ENCODE data around the gene HOXB2. TPM values are rescaled to one million over a fixed set of nuclear protein-coding genes. Genes with fewer than 3 reads are reported as not detected.
A peak's percentile ranks its signal among the peaks of the same experiment; 100 is the strongest.

Gene HOXB2
- total and polyA plus RNA-seq, 2 of the 8 experiments (the other 6 are each of a cell fraction or from before 2014, with no cell fraction given): not detected

- TF ChIP-seq TCF12 (IDR thresholded peaks at IDR 0.05; ENCODE audit: low read depth, low read length) (no peak), TAF1 (IDR thresholded peaks at IDR 0.05; ENCODE audit: low read depth, low read length) (no peak), NRF1 (IDR thresholded peaks at IDR 0.05; ENCODE audit: low read depth, low read length) (no peak), CEBPB (IDR thresholded peaks at IDR 0.05; ENCODE audit: low read depth, low read length) (no peak), PHF8 (conservative IDR thresholded peaks at IDR 0.05; ENCODE audit: low read depth, low read length) (no peak), CREB1 (IDR thresholded peaks at IDR 0.05) (no peak)
These were observed 50.6 kb downstream of the HOXB2 start (continued) for GRCh38 chr17:48494335-48494734.

MicroRNAs within 50 kb of the gene (microRNA counts, 767-probe panel; counts per million panel counts)
- 879 counts per million, percentile 95 among the panel's probes with 10 or more counts for microRNA hsa-miR-10a-5p

Other genes starting within 250 kb of the HOXB2 start
- gene SKAP1, start 114.9 kb downstream of the HOXB2 start, total RNA-seq (2021; fragmentation: NEBNext Ultra II Directional; extraction: Animal tissue kit (Norgen Biotek cat#: 25700)): not detected in 2 replicates
- not detected in 2 replicates for gene SKAP1, start 114.9 kb downstream of the HOXB2 start, polyA plus RNA-seq (2011; rRNA removed)
- not detected in 2 replicates for gene HOXB1, start 14.1 kb downstream of the HOXB2 start, total RNA-seq (2021; fragmentation: NEBNext Ultra II Directional; extraction: Animal tissue kit (Norgen Biotek cat#: 25700))
- not detected in 2 replicates for gene HOXB1, start 14.1 kb downstream of the HOXB2 start, polyA plus RNA-seq (2011; rRNA removed)
- gene HOXB4, start 33.2 kb upstream of the HOXB2 start, total RNA-seq (2021; fragmentation: NEBNext Ultra II Directional; extraction: Animal tissue kit (Norgen Biotek cat#: 25700)): not detected in 2 replicates
- not detected in 2 replicates for gene HOXB4, start 33.2 kb upstream of the HOXB2 start, polyA plus RNA-seq (2011; rRNA removed)
- gene HOXB3, start 45.1 kb upstream of the HOXB2 start, total RNA-seq (2021; fragmentation: NEBNext Ultra II Directional; extraction: Animal tissue kit (Norgen Biotek cat#: 25700)): not detected in 2 replicates
- not detected in 2 replicates for gene HOXB3, start 45.1 kb upstream of the HOXB2 start, polyA plus RNA-seq (2011; rRNA removed)
- gene HOXB5, start 48.7 kb upstream of the HOXB2 start, total RNA-seq (2021; fragmentation: NEBNext Ultra II Directional; extraction: Animal tissue kit (Norgen Biotek cat#: 25700)): not detected in 2 replicates
- gene HOXB5, start 48.7 kb upstream of the HOXB2 start, polyA plus RNA-seq (2011; rRNA removed): not detected in 2 replicates
- gene HOXB6, start 59.9 kb upstream of the HOXB2 start, total RNA-seq (2021; fragmentation: NEBNext Ultra II Directional; extraction: Animal tissue kit (Norgen Biotek cat#: 25700)): not detected in 2 replicates
- not detected in 2 replicates for gene HOXB6, start 59.9 kb upstream of the HOXB2 start, polyA plus RNA-seq (2011; rRNA removed)
- not detected in 2 replicates for gene HOXB7, start 65.9 kb upstream of the HOXB2 start, total RNA-seq (2021; fragmentation: NEBNext Ultra II Directional; extraction: Animal tissue kit (Norgen Biotek cat#: 25700))
- not detected in 2 replicates for gene HOXB7, start 65.9 kb upstream of the HOXB2 start, polyA plus RNA-seq (2011; rRNA removed)
- gene HOXB8, start 70.2 kb upstream of the HOXB2 start, total RNA-seq (2021; fragmentation: NEBNext Ultra II Directional; extraction: Animal tissue kit (Norgen Biotek cat#: 25700)): not detected in 2 replicates
- not detected in 2 replicates for gene HOXB8, start 70.2 kb upstream of the HOXB2 start, polyA plus RNA-seq (2011; rRNA removed)
- gene HOXB9, start 81.2 kb upstream of the HOXB2 start, total RNA-seq (2021; fragmentation: NEBNext Ultra II Directional; extraction: Animal tissue kit (Norgen Biotek cat#: 25700)): not detected in 2 replicates
- not detected in 2 replicates for gene HOXB9, start 81.2 kb upstream of the HOXB2 start, polyA plus RNA-seq (2011; rRNA removed)
- not detected in 2 replicates for gene PRAC1, start 177.4 kb upstream of the HOXB2 start, total RNA-seq (2021; fragmentation: NEBNext Ultra II Directional; extraction: Animal tissue kit (Norgen Biotek cat#: 25700))
- gene PRAC1, start 177.4 kb upstream of the HOXB2 start, polyA plus RNA-seq (2011; rRNA removed): not detected in 2 replicates
- gene PRAC2, start 178.1 kb upstream of the HOXB2 start, total RNA-seq (2021; fragmentation: NEBNext Ultra II Directional; extraction: Animal tissue kit (Norgen Biotek cat#: 25700)): not detected in 2 replicates
- not detected in 2 replicates for gene PRAC2, start 178.1 kb upstream of the HOXB2 start, polyA plus RNA-seq (2011; rRNA removed)
- not detected in 2 replicates for gene HOXB13, start 183.6 kb upstream of the HOXB2 start, total RNA-seq (2021; fragmentation: NEBNext Ultra II Directional; extraction: Animal tissue kit (Norgen Biotek cat#: 25700))
- gene HOXB13, start 183.6 kb upstream of the HOXB2 start, polyA plus RNA-seq (2011; rRNA removed): not detected in 2 replicates